Breast epithelium (tissue), 3 donors: ENCODE data around the gene MYO3B.

ENCODE experiments used
- CTCF ChIP-seq, 3 donors: fragments of 450-650 bp; IDR thresholded peaks; one replicate each; pipeline ENCODE4 v1.5.1; 2016 to 2017; ENCODE audit warnings: antibody characterized with exemption in 3 of 3, mild to moderate bottlenecking in 3 of 3, moderate library complexity in 3 of 3
- POLR2A ChIP-seq: fragments of 450-650 bp; IDR thresholded peaks from one replicate; pipeline ENCODE4 v1.6.1; 2016; ENCODE audit warnings: antibody characterized with exemption, mild to moderate bottlenecking, moderate library complexity
- POLR2AphosphoS5 ChIP-seq, 3 donors: sonication (generic); formaldehyde crosslinking; IDR thresholded peaks; one replicate each; pipeline ENCODE4 v1.6.1; 2017; ENCODE audit warnings: antibody characterized with exemption in 3 of 3

- TF ChIP-seq POLR2AphosphoS5 (IDR thresholded peaks at IDR 0.05), result no peak
- no peak for TF ChIP-seq CTCF (IDR thresholded peaks at IDR 0.05)
- no peak for TF ChIP-seq POLR2A
Observed at GRCh38 chr2:170457742-170458141, 279.8 kb downstream of the MYO3B start.
